NOMO-1 treated with DMSO at 0.1 percent for 48 hours (cell line): ENCODE data around the gene LY6G5B.

Experiments used
- DNase-seq: peaks from one replicate; lab custom pipeline; 2025; ENCODE audit not compliant: unreplicated experiment; lab: John Stamatoyannopoulos, UW

Gene LY6G5B

GRCh38 chr6:31713991-31714684, 44.4 kb downstream of the LY6G5B start:
- no peak for DNase-seq

DNA sequence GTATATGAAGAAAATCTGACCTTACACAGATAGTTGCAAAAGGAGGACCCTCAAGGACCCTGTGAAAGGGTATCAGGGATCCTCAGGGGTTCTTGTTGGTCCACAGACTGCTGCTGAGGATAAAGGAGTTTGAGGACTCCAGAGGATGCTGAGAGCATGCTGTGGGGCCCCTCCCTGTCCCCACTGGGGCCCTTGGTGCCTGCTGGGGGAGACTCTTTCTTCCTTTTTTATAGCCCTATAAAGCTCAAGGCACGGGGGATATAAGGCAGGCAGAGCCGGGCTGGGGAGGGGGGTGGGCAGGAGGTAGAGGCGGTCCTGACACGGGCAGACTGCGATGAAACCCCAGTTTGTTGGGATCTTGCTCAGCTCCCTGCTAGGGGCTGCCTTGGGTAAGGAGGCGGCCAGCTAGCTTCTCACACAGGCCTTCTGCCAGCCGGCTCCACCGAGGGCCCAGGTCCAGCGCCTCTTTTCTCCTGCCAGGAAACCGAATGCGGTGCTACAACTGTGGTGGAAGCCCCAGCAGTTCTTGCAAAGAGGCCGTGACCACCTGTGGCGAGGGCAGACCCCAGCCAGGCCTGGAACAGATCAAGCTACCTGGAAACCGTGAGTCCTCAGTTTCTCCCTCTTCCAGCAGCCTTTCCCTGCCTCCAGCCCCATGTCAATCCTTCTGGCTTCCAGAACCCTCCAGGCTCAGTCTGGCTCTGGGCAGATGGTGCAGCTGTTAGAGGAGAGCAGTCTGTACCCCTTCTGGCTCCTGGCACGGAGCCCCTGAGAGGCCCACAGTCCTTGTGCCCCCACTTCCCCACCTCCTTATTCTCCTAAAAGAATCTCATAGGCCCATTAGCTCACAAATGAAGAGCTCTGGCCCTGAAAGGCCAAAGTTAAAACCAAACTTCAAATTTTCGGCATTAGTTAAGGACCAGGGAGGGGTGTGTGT, 45.5 kb downstream of the LY6G5B start, which contains the start of gene LY6G6D:
TSS of gene LY6G6D (plus strand) at position 327 of the 937 bp plus-strand sequence. CDS start at position 335, 8 bp downstream.
- no peak for DNase-seq

GRCh38 chr6:31717499-31718222, 47.9 kb downstream of the LY6G5B start:
- no peak for DNase-seq

DNA sequence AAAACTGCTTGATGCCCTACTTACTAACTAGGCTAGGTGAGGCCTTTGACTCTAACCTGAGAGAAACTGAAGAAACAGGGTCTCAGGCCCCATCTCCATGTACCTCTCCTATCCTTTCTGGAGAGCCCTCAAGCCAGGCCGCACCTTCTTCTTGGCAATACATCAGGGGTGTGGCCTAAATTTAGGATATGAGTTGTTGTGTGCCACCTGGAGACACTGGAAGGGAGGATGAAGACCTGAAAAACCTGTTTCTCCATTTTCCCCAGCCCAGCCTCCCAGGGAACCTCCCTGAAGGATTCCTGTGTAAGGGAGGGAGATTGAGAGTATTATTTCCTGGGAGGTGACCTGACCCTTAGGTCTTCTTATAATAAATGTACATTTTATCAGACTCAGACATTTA, 48.5 kb downstream of the LY6G5B start:
- no peak for DNase-seq

- no peak for DNase-seq
Measured at GRCh38 chr6:31719001-31719400, 49.2 kb downstream of the LY6G5B start.

DNA sequence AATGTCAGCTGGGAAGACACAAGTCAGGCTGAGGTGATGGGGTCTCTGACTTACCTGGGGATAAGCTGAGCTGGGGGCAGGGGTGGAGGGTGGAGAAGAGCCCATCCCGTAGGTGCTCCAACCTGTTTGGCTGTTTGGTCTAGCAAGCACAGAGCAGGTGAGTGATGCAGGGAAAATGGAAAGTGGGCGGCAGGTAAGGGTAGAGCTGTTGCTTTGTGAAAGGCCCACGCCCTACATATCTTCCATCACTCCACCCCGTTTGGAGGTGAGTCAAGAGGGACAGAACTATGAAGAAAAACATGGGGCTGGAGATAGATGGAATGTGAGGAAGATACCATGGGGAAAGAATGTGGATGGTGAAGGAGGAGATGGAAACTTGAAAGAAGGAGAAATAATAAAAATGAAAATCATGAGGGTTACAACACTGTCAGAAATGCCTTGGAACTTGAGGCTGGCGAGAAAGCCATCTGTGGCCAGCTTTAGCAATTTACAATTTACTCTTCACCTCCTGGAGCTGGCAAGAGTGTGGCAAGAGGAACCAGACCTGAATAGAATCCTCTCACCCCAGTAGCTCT, 50.5 kb downstream of the LY6G5B start:
- no peak for DNase-seq

- no peak for DNase-seq
Measured at GRCh38 chr6:31721351-31722020, 51.7 kb downstream of the LY6G5B start, which contains the start of gene LY6G6C. Gene LY6G6C, minus strand, starts transcription at chr6:31721746. Its CDS starts 67 bp downstream, at chr6:31721679.

GRCh38 chr6:31722173-31722572, 52.4 kb downstream of the LY6G5B start:
- no peak for DNase-seq
